Karpas-422 (cell line): ENCODE measurements around the gene ACACB. TPM values are rescaled to one million over a fixed set of nuclear protein-coding genes. Genes with fewer than 3 reads are reported as not detected.
"Not testable (repeated sequence)": the region's sequence is repeated elsewhere in the genome, so short reads cannot be mapped to it uniquely, and the experiment has no call there.

Experiments
- DNase-seq: peaks from one replicate; pipeline ENCODE4 v3.0.0-alpha.2; 2015
- H2AFZ ChIP-seq: fragments of 200-600 bp; sonication (generic); 2 replicates; pipeline ENCODE4 v1.6.1; 2014; ENCODE audit warnings: antibody characterized with exemption, low read length, mixed read lengths
- H3K27ac ChIP-seq: fragments of 200-600 bp; sonication (generic); 2 replicates; pipeline ENCODE4 v1.5.1; 2014; ENCODE audit warnings: mild to moderate bottlenecking, low read length, moderate library complexity
- H3K27me3 ChIP-seq: fragments of 200-600 bp; sonication (generic); 2 replicates; pipeline ENCODE4 v1.6.1; 2014; ENCODE audit warnings: low read length, mixed read lengths
- H3K36me3 ChIP-seq: fragments of 200-600 bp; sonication (generic); 2 replicates; pipeline ENCODE4 v1.6.1; 2014; ENCODE audit warnings: low read length, mixed read lengths; ENCODE audit not compliant: insufficient read depth
- H3K4me1 ChIP-seq: fragments of 200-600 bp; sonication (generic); 2 replicates; pipeline ENCODE4 v1.6.1; 2014; ENCODE audit warnings: mild to moderate bottlenecking, low read length, mixed read lengths
- H3K4me2 ChIP-seq: fragments of 200-600 bp; sonication (generic); 2 replicates; pipeline ENCODE4 v1.6.1; 2014; ENCODE audit warnings: low read length, low read depth, mild to moderate bottlenecking; ENCODE audit not compliant: poor library complexity, severe bottlenecking
- H3K4me3 ChIP-seq: fragments of 200-600 bp; sonication (generic); 2 replicates; pipeline ENCODE4 v1.5.1; 2014; ENCODE audit warnings: mild to moderate bottlenecking, antibody characterized with exemption, low read length, mixed read lengths
- H3K79me2 ChIP-seq: fragments of 200-600 bp; sonication (generic); 2 replicates; pipeline ENCODE4 v1.6.1; 2014; ENCODE audit warnings: mild to moderate bottlenecking, low read length, mixed read lengths
- H3K9ac ChIP-seq: fragments of 200-600 bp; sonication (generic); 2 replicates; pipeline ENCODE4 v1.6.0; 2014; ENCODE audit warnings: low read length
- H3K9me2 ChIP-seq: fragments of 200-600 bp; sonication (generic), shearing (Covaris generic); replicated peaks from 2 replicates; pipeline ENCODE4 v1.6.0; 2014; ENCODE audit warnings: mild to moderate bottlenecking, low read length, moderate library complexity; ENCODE audit not compliant: insufficient read depth
- H3K9me3 ChIP-seq: fragments of 300-700, 200-600 bp; sonication (generic); 2 replicates; pipeline ENCODE4 v1.6.1; 2014; ENCODE audit warnings: low read length, mixed read lengths
- H4K20me1 ChIP-seq: fragments of 200-600 bp; sonication (generic); 2 replicates; pipeline ENCODE4 v1.6.1; 2014; ENCODE audit warnings: mild to moderate bottlenecking, antibody characterized with exemption, low read length, low read depth; ENCODE audit not compliant: insufficient read depth
- total RNA-seq: library from RNA; depleted of rRNA; stranded (reverse); fragments of >200 nt; shearing (Covaris generic); gene quantifications from 2 replicates; pipeline ENCODE4 v1.2.3, GENCODE V29; 2014; ENCODE audit warnings: low replicate concordance

The ACACB gene
- total RNA-seq, 1 experiment from 2014 or later = 6.5 TPM

GRCh38 chr12:109163167-109163566 is 46.8 kb downstream of the ACACB start:
- H3K27ac ChIP-seq = no peak overlapping the region
- no peaks in the 10 kb centered on the region for H3K36me3 ChIP-seq
- H3K4me2 ChIP-seq = no peak overlapping the region
- H3K9me2 ChIP-seq = no peaks in the 10 kb centered on the region
- no peak for DNase-seq
- no peak overlapping the region for H3K9ac ChIP-seq
- no peaks in the 10 kb centered on the region for H4K20me1 ChIP-seq
- no peak overlapping the region for H3K4me3 ChIP-seq
- no peak overlapping the region for H2AFZ ChIP-seq
- H3K27me3 ChIP-seq = no peaks in the 10 kb centered on the region
- H3K79me2 ChIP-seq = peaks cover 33% of the 10 kb centered on the region
- peaks cover under 1% of the 10 kb centered on the region for H3K4me1 ChIP-seq
- H3K9me3 ChIP-seq = no peaks in the 10 kb centered on the region

GRCh38 chr12:109165599-109165998 is 49.2 kb downstream of the ACACB start:
- no peaks in the 10 kb centered on the region for H3K9me3 ChIP-seq
- no peak overlapping the region for H2AFZ ChIP-seq
- H3K27me3 ChIP-seq = no peaks in the 10 kb centered on the region
- no peaks in the 10 kb centered on the region for H3K4me1 ChIP-seq
- no peak overlapping the region for H3K4me3 ChIP-seq
- H3K9me2 ChIP-seq = no peaks in the 10 kb centered on the region
- no peaks in the 10 kb centered on the region for H4K20me1 ChIP-seq
- DNase-seq = no peak
- H3K36me3 ChIP-seq = no peaks in the 10 kb centered on the region
- H3K9ac ChIP-seq = no peak overlapping the region
- H3K79me2 ChIP-seq = peaks cover 14% of the 10 kb centered on the region
- H3K4me2 ChIP-seq = no peak overlapping the region
- no peak overlapping the region for H3K27ac ChIP-seq

GRCh38 chr12:109166371-109166770 is 50.0 kb downstream of the ACACB start:
- Histone ChIP-seq H3K9me3 (no peaks in the 10 kb centered on the region), H3K4me2 (no peak overlapping the region), H3K79me2 (peaks cover 8% of the 10 kb centered on the region; the same call in 1 of the 2 replicates), H2AFZ (no peak overlapping the region), H3K27me3 (no peaks in the 10 kb centered on the region), H3K36me3 (no peaks in the 10 kb centered on the region; the same call in 1 of the 2 replicates), H3K9ac (no peak overlapping the region), H3K9me2 (no peaks in the 10 kb centered on the region), H3K4me3 (no peak overlapping the region), H4K20me1 (no peaks in the 10 kb centered on the region), H3K27ac (no peak overlapping the region), H3K4me1 (no peaks in the 10 kb centered on the region)
- DNase-seq = no peak

- Histone ChIP-seq H3K4me3 (no peak overlapping the region), H3K79me2 (peaks cover 6% of the 10 kb centered on the region; the same call in 1 of the 2 replicates), H3K9me3 (no peaks in the 10 kb centered on the region), H3K9me2 (no peaks in the 10 kb centered on the region), H4K20me1 (no peaks in the 10 kb centered on the region), H3K9ac (no peak overlapping the region), H3K4me2 (no peak overlapping the region), H3K27me3 (no peaks in the 10 kb centered on the region), H3K4me1 (no peaks in the 10 kb centered on the region), H2AFZ (no peak overlapping the region), H3K36me3 (peaks cover 13% of the 10 kb centered on the region), H3K27ac (no peak overlapping the region)
- no peak for DNase-seq
Observed at GRCh38 chr12:109167781-109168180, 51.4 kb downstream of the ACACB start.

GRCh38 chr12:109169262-109169661 is 52.9 kb downstream of the ACACB start:
- H3K36me3 ChIP-seq = peaks cover 13% of the 10 kb centered on the region
- no peaks in the 10 kb centered on the region for H3K9me3 ChIP-seq

GRCh38 chr12:109169686-109170085 is 53.3 kb downstream of the ACACB start:
- H3K9ac ChIP-seq = no peak overlapping the region

More at GRCh38 chr12:109169262-109169661, 52.9 kb downstream of the ACACB start:
- H3K27me3 ChIP-seq = no peaks in the 10 kb centered on the region
- H3K9me2 ChIP-seq = no peaks in the 10 kb centered on the region
- H2AFZ ChIP-seq = no peak overlapping the region
- no peak overlapping the region for H3K4me2 ChIP-seq
- no peak for DNase-seq
- no peak overlapping the region for H3K4me3 ChIP-seq
- 0 out of 2 replicates have a peak, but pooled peaks cover 2% of the 10 kb centered on the region for H3K79me2 ChIP-seq
- no peak overlapping the region for H3K27ac ChIP-seq
- H3K9ac ChIP-seq = no peak overlapping the region
- no peaks in the 10 kb centered on the region for H3K4me1 ChIP-seq
- no peaks in the 10 kb centered on the region for H4K20me1 ChIP-seq

GRCh38 chr12:109170324-109170723 is 53.9 kb downstream of the ACACB start:
- Histone ChIP-seq H3K4me1 (no peaks in the 10 kb centered on the region), H2AFZ (no peak overlapping the region), H3K27me3 (no peaks in the 10 kb centered on the region), H3K36me3 (peaks cover 13% of the 10 kb centered on the region), H3K9me3 (no peaks in the 10 kb centered on the region), H3K4me3 (no peak overlapping the region), H3K27ac (no peak overlapping the region), H3K9ac (no peak overlapping the region), H4K20me1 (no peaks in the 10 kb centered on the region), H3K9me2 (no peaks in the 10 kb centered on the region), H3K79me2 (0 out of 2 replicates have a peak, but pooled peaks cover 2% of the 10 kb centered on the region), H3K4me2 (no peak overlapping the region)
- DNase-seq = no peak

More at GRCh38 chr12:109169686-109170085, 53.3 kb downstream of the ACACB start:
- Histone ChIP-seq H3K27ac (no peak overlapping the region), H3K4me1 (no peaks in the 10 kb centered on the region), H3K79me2 (0 out of 2 replicates have a peak, but pooled peaks cover 2% of the 10 kb centered on the region), H3K4me3 (no peak overlapping the region), H4K20me1 (no peaks in the 10 kb centered on the region), H2AFZ (no peak overlapping the region), H3K9me3 (no peaks in the 10 kb centered on the region), H3K4me2 (no peak overlapping the region), H3K9me2 (no peaks in the 10 kb centered on the region), H3K27me3 (no peaks in the 10 kb centered on the region), H3K36me3 (peaks cover 13% of the 10 kb centered on the region)
- DNase-seq = no peak

- not testable (repeated sequence) for H4K20me1 ChIP-seq, H3K27me3 ChIP-seq, H3K4me3 ChIP-seq, H3K9me2 ChIP-seq, H3K79me2 ChIP-seq, DNase-seq, H2AFZ ChIP-seq, H3K4me1 ChIP-seq, H3K9ac ChIP-seq, H3K9me3 ChIP-seq, H3K4me2 ChIP-seq, H3K27ac ChIP-seq
- H3K36me3 ChIP-seq = peaks cover 13% of the 10 kb centered on the region
Observed at GRCh38 chr12:109172787-109173186, 56.4 kb downstream of the ACACB start.
